ENCODE data around the gene DLST.
A peak's percentile ranks its signal among the peaks of the same experiment; 100 is the strongest.
"Not testable (repeated sequence)": the region's sequence is repeated elsewhere in the genome, so short reads cannot be mapped to it uniquely, and the experiment has no call there.

Gene DLST

DNA sequence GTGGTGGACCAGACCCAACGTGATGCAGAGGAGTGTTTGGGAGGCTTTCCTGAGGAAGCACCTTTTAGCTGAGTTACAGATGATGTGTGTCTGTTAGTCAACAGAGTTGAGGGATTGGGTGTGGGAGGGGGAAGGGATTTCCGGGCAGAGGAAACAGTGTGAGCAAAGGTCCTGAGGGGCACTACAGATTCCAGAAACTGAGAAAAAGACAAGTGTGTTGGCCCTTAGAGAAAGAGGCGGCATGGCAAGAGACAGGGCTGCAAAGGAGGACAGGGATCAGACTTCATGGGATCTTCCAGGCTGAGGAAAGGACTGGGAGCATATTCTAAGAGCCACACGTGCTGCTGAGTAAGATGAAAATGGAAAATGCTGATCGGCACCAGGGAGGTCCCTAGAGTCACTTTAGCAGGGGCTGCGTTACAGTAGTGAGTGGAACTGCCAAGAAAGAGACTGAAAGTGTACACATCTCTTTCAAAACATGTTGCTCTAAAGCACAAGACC lies 50.7 kb downstream of the DLST start:
- no peak overlapping the region for H3K4me3 ChIP-seq (replicated peaks; ENCODE audit: insufficient read depth, low read length)
- no peaks in the 10 kb centered on the region for H3K27me3 ChIP-seq (ENCODE audit: insufficient read depth, poor library complexity, severe bottlenecking)
- H3K27ac ChIP-seq (replicated peaks): no peak overlapping the region
- TF ChIP-seq SPI1 (IDR thresholded peaks at IDR 0.05; ENCODE audit: borderline replicate concordance, low read depth) (no peak), POLR2AphosphoS5 (IDR thresholded peaks at IDR 0.05; ENCODE audit: low read depth) (no peak), GABPA (IDR thresholded peaks at IDR 0.05; ENCODE audit: low read depth) (no peak)
- TF ChIP-seq, protein P1, sequence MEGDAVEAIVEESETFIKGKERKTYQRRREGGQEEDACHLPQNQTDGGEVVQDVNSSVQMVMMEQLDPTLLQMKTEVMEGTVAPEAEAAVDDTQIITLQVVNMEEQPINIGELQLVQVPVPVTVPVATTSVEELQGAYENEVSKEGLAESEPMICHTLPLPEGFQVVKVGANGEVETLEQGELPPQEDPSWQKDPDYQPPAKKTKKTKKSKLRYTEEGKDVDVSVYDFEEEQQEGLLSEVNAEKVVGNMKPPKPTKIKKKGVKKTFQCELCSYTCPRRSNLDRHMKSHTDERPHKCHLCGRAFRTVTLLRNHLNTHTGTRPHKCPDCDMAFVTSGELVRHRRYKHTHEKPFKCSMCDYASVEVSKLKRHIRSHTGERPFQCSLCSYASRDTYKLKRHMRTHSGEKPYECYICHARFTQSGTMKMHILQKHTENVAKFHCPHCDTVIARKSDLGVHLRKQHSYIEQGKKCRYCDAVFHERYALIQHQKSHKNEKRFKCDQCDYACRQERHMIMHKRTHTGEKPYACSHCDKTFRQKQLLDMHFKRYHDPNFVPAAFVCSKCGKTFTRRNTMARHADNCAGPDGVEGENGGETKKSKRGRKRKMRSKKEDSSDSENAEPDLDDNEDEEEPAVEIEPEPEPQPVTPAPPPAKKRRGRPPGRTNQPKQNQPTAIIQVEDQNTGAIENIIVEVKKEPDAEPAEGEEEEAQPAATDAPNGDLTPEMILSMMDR (IDR thresholded peaks at IDR 0.05; ENCODE audit: insufficient read depth, low read length): no peak
- TF ChIP-seq, protein P2, sequence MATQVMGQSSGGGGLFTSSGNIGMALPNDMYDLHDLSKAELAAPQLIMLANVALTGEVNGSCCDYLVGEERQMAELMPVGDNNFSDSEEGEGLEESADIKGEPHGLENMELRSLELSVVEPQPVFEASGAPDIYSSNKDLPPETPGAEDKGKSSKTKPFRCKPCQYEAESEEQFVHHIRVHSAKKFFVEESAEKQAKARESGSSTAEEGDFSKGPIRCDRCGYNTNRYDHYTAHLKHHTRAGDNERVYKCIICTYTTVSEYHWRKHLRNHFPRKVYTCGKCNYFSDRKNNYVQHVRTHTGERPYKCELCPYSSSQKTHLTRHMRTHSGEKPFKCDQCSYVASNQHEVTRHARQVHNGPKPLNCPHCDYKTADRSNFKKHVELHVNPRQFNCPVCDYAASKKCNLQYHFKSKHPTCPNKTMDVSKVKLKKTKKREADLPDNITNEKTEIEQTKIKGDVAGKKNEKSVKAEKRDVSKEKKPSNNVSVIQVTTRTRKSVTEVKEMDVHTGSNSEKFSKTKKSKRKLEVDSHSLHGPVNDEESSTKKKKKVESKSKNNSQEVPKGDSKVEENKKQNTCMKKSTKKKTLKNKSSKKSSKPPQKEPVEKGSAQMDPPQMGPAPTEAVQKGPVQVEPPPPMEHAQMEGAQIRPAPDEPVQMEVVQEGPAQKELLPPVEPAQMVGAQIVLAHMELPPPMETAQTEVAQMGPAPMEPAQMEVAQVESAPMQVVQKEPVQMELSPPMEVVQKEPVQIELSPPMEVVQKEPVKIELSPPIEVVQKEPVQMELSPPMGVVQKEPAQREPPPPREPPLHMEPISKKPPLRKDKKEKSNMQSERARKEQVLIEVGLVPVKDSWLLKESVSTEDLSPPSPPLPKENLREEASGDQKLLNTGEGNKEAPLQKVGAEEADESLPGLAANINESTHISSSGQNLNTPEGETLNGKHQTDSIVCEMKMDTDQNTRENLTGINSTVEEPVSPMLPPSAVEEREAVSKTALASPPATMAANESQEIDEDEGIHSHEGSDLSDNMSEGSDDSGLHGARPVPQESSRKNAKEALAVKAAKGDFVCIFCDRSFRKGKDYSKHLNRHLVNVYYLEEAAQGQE (IDR thresholded peaks at IDR 0.05; ENCODE audit: insufficient replicate concordance, low read depth): no peak
- no peak for DNase-seq (ENCODE audit: low read depth in 1 of 2, low spot score in 1 of 2)

DNA sequence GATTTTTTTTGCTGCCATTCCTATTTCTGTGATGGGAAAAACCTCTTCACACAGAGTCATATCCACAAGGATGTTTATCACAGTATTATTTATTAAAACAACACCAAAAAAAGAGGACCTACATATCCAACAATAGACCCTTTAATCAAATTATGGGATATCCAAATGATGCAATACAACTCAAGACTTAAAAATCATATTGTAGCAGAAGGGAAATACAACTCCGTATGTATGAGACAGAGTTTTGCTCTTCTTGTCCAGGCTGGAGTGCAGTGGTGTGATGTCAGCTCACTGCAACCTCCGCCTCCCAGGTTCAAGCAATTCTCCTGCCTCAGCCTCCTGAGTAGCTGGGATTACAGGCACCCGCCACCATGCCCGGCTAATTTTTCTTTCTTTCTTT lies 51.2 kb downstream of the DLST start:
- DNase-seq (ENCODE audit: low read depth in 1 of 2, low spot score in 1 of 2); H3K27ac ChIP-seq (replicated peaks); H3K4me3 ChIP-seq (replicated peaks; ENCODE audit: insufficient read depth, low read length); H3K27me3 ChIP-seq (ENCODE audit: insufficient read depth, poor library complexity, severe bottlenecking): not testable (repeated sequence)

DNA sequence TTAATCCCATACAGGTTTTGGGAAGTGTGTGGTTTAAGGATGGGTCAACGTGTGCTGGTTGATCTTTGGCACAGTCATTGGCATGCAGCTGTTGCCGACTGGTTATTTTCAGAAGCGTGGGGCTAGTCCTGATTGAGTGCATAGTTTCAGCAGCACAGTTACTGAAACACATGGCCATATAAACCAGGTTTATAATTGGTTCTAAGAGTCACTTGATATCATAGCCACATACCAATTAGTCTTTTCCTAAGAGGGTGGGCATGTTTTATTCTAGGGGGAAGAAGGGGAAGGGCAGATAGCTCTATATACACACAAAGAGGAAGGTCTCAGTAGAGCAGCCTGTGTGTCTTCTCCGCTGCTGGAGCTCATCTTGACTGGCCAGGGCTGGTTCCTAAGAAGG lies 52.3 kb downstream of the DLST start:
- no peaks in the 10 kb centered on the region for H3K27me3 ChIP-seq (ENCODE audit: insufficient read depth, poor library complexity, severe bottlenecking)
- DNase-seq (ENCODE audit: low read depth in 1 of 2, low spot score in 1 of 2): no peak
- no peak for TF ChIP-seq SPI1 (IDR thresholded peaks at IDR 0.05; ENCODE audit: borderline replicate concordance, low read depth)
- no peak for TF ChIP-seq POLR2AphosphoS5 (IDR thresholded peaks at IDR 0.05; ENCODE audit: low read depth)
- no peak overlapping the region for H3K27ac ChIP-seq (replicated peaks)
- H3K4me3 ChIP-seq (replicated peaks; ENCODE audit: insufficient read depth, low read length): no peak overlapping the region

DNA sequence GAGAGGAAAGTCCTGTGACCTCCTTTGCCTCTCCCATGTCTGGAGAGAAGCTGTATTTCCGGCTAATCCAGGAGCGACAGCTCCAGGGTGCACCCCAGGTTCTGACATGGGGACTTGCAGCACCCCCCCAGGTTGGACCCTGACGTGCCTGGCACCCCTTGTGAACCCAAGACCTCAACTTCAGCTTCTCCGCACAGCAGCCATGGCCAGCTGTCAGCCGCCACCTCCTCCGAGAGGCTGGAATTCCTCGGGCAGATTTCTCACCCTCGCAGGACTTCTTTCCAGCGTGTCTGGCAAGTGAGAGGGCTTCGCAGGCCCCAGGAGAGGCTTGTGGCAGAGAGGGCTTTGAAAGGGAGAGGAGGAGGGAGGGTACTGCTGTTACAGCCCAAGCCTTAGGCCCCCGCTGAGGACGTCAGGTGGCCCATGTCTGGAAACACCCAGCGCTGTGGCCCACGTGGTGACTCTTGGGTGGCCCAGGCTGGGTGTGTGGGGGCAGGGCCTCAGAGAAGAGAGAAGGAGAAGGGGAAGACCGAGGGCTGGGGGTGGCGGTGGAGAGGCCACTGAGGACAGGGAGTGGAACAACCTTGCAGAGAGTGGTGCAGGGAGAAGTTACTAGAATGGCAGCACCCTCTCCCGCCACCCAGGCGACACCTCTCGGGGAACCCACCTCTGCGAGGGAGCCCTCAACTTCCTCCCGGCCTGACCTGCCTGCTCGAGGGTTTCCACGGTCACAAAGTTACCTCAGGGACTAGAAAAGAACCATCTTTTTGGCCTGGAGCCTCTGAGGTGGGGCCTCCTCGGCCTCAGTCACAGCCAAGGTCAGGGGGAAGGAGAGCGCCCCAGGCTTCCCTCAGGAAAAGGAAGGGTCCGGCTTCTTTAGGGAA lies 53.0 kb downstream of the DLST start:
- Histone ChIP-seq H3K27me3 (ENCODE audit: insufficient read depth, poor library complexity, severe bottlenecking) (no peaks in the 10 kb centered on the region), H3K27ac (replicated peaks) (no peak overlapping the region), H3K4me3 (replicated peaks; ENCODE audit: insufficient read depth, low read length) (no peak overlapping the region)
- DNase-seq (ENCODE audit: low read depth in 1 of 2, low spot score in 1 of 2): peak in 1 of 2 experiments; percentile 9
- TF ChIP-seq SPI1 (IDR thresholded peaks at IDR 0.05; ENCODE audit: borderline replicate concordance, low read depth) (no peak), GABPA (IDR thresholded peaks at IDR 0.05; ENCODE audit: low read depth) (no peak)

DNA sequence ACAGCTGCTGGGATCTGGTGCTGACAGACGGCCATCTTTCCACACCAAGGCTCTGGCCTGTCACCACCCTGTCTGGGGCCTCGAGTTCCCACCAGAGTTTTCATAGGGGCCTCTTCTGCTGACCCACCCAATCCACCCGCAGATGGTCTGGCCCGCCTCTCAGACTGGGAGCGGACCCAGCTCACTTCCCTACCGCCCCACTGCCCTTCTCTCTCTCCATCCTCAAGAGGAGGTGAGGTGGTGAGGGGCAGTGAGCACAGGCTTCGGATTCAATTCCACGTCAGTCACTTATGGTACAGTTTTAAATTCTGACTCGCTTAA lies 53.6 kb downstream of the DLST start:
- no peak overlapping the region for H3K27ac ChIP-seq (replicated peaks)

More for the DNA sequence above, 53.6 kb downstream of the DLST start:
- DNase-seq (ENCODE audit: low read depth in 1 of 2, low spot score in 1 of 2): no peak
- Histone ChIP-seq H3K4me3 (replicated peaks; ENCODE audit: insufficient read depth, low read length) (no peak overlapping the region), H3K27me3 (ENCODE audit: insufficient read depth, poor library complexity, severe bottlenecking) (no peaks in the 10 kb centered on the region)
- TF ChIP-seq SPI1 (IDR thresholded peaks at IDR 0.05; ENCODE audit: borderline replicate concordance, low read depth) (no peak), POLR2AphosphoS5 (IDR thresholded peaks at IDR 0.05; ENCODE audit: low read depth) (no peak), GABPA (IDR thresholded peaks at IDR 0.05; ENCODE audit: low read depth) (no peak)
- TF ChIP-seq, protein P2 (IDR thresholded peaks at IDR 0.05; ENCODE audit: insufficient replicate concordance, low read depth): no peak
- TF ChIP-seq, protein P1 (IDR thresholded peaks at IDR 0.05; ENCODE audit: insufficient read depth, low read length): no peak

Measured in HL-60 (cell line).